GM18519 (cell line): Measurements from ENCODE around the gene GJB3.
"Not testable (repeated sequence)": the region's sequence is repeated elsewhere in the genome, so short reads cannot be mapped to it uniquely, and the experiment has no call there.

Experiments
- ATAC-seq: cut with Tn5 transposase; IDR thresholded peaks from one replicate; pipeline ENCODE4 v1.9.1; 2021; ENCODE audit warnings: mild to moderate bottlenecking, moderate library complexity; ENCODE audit not compliant: unreplicated experiment, low FRiP score

Gene GJB3

GRCh38 chr1:34784751-34785221 is 3.8 kb downstream of the GJB3 start:
- no peak for ATAC-seq

- ATAC-seq: no peak
These were observed 4.3 kb downstream of the GJB3 start for GRCh38 chr1:34785231-34785874.

DNA sequence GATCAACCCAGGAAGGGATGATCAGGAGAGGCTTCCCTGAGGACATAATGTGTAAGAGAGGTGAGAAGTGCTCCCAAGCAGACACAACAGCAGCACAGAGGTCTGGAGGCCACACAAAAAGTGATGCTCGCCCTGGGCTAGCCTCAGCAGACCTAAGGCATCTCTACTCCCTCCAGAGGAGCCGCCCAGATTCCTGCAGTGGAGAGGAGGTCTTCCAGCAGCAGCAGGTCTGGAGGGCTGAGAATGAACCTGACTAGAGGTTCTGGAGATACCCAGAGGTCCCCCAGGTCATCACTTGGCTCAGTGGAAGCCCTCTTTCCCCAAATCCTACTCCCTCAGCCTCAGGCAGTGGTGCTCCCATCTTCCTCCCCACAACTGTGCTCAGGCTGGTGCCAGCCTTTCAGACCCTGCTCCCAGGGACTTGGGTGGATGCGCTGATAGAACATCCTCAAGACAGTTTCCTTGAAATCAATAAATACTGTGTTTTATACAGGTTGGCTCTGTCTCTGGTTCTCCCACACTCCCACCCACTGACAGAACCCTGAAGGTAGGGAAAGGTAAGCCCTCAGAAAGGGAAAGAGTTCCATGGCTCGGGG is 5.0 kb downstream of the GJB3 start:
- ATAC-seq: no peak

DNA sequence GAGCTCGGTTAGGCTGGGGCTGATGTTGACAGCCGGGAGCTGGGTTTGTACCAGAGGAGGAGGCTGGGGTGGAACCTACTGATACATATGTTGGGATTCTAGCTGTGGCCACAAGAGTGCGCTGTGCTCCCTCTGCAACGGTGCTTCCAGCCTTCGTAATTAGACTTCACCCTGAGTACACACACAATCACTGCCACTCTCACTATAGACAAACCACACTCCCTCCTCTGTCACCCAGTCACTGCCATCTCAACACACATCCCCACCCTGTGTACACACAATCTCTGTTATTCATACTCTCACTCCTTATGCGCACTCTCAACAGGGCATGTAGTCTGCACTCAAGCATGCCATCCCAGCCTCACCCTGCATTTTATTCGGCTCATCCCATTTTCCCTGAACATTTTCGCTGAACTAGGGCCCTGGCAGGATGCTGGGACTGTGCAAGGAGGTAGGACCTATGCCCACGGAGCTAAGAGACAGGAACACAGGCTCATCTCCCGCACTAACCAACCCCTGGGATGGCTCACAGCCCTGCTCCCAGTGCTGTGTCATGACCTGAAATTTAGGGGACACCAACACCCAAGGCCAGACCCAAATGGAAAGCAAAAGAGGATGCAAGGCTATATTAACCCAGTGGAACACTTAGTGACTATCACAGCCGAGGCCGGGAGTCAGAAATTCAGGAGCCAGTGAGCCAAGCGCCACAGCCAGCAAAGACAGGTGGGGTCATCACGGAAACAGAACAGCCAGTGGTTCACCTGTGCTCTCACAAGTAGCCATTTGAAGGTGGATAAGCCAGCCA is 5.7 kb downstream of the GJB3 start:
- ATAC-seq: no peak

DNA sequence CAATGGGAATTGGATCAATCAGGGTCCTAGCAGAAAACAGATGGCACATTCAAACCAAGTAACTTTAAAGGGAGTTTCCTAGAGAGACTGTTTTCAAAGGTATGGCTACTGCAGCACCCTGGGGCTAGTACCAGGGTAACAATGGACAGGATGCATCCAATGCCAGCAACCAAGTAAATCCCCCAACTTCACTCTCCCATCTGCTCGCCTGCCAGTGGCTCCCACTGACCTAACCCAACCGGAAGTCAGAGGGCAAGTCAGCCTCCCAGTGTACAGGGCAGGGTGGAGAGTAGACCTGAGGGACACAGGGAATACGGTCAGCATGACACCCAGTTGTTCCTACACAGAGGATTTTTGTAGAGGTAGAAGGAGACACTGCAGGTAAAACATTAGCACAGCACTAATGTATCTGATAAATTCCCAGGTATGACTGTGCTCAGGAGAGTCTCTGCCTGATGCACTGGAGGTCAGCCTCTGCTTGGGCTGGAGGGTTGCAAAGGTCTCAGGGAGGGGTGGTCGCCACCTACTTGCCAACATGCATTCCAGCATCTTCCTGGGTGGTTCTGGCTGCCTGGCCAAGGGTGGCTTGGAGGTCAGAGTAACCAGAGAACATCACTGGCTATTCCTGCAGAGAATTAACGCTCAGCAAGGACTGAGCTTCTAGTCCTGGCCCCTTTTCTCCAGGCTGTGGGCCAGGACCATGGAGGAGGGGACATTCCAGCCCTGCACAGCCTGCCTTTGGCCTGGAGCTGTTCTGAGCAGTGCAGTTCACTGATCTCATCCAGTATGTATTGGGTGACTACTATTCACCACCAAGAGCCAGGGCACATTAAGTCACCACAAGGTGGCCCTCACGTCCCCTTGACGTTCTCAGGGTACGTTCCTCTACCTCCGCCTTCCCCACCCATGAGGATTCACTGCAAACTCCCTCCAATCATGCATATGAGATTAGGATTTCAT is 6.7 kb downstream of the GJB3 start:
- no peak for ATAC-seq

DNA sequence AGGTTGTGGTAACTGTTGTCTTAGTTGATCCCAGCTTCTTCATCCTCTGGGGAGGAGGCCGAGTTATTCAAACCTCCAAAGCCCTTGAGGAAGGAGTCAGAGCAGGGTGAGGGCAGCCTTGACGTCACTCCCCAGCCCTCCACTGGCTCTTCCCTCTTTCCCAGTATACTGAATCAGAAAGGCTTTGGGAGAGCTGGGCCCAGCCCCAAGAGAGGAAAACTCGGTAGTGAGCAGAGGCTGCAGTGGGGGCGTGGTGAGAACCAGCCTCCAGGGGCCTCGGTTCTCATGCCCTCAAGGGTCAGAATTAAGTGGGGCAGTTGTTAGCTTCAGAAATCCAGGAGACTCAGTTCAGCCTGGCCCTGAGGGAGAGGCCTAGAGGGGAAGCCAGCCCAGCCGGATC is 10.0 kb downstream of the GJB3 start:
- ATAC-seq: no peak

- ATAC-seq: no peak
These were observed 11.4 kb downstream of the GJB3 start for GRCh38 chr1:34792424-34792823.

- ATAC-seq: no peak
These were observed 12.1 kb downstream of the GJB3 start, which contains the start of gene GJA4 for GRCh38 chr1:34792868-34793727. GJA4 (plus strand) TSS chr1:34792999; CDS start chr1:34794214, 1,215 bp downstream.

GRCh38 chr1:34794001-34794789 is 13.2 kb downstream of the GJB3 start:
- no peak for ATAC-seq

DNA sequence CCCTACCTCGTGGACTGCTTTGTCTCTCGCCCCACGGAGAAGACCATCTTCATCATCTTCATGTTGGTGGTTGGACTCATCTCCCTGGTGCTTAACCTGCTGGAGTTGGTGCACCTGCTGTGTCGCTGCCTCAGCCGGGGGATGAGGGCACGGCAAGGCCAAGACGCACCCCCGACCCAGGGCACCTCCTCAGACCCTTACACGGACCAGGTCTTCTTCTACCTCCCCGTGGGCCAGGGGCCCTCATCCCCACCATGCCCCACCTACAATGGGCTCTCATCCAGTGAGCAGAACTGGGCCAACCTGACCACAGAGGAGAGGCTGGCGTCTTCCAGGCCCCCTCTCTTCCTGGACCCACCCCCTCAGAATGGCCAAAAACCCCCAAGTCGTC is 13.8 kb downstream of the GJB3 start:
- no peak for ATAC-seq

- no peak for ATAC-seq
These were observed 14.9 kb downstream of the GJB3 start for GRCh38 chr1:34795916-34796315.

GRCh38 chr1:34796990-34797389 is 16.0 kb downstream of the GJB3 start:
- ATAC-seq: no peak

DNA sequence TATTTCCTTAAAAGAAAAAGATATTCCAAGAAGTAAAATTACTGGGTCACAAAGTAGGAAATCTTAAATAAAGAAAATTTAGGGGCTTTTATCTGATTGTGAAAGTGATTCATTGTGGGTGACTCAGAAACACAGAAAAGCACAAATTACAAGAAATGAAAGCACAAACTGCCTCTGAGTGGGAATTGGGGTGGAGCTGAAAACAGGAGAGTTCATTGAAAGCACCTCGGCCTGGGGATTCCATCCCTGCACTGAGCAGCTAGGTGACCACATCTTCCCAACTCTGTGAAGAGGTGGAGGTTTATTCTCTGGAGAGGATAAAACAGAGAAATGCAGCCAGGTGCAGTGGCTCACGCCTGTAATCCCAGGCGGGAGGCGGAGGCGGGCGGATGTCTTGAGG is 19.2 kb downstream of the GJB3 start:
- no peak for ATAC-seq

- ATAC-seq: no peak
These were observed 22.8 kb downstream of the GJB3 start for GRCh38 chr1:34803770-34804169.

DNA sequence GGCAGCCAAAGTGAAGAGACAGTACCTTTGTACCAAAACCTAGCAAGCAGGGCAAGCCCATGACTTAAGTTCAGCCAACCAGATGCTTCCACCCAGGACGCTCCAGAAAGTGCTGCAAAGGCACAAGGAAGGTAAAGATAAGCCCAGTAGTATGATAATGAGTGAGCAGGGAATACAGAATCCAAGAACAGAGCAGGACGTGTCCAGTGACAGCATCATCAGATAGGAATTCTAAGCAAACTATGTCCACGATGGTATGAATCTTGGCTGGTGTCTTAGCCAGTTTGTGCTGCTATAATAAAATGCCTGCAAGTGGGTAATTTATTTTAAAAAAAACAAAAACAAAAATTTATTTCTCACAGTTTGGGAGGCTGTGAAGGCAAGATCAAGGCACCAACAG is 25.4 kb downstream of the GJB3 start:
- no peak for ATAC-seq

GRCh38 chr1:34808051-34808810 is 27.2 kb downstream of the GJB3 start:
- ATAC-seq: no peak

- not testable (repeated sequence) for ATAC-seq
These were observed 29.8 kb downstream of the GJB3 start for GRCh38 chr1:34810781-34811180.

- ATAC-seq: no peak
These were observed 35.3 kb downstream of the GJB3 start for GRCh38 chr1:34816332-34816731.
